CD1c-positive myeloid dendritic cell (primary cell): ENCODE measurements around the gene LRRC15.
A peak's percentile ranks its signal among the peaks of the same experiment; 100 is the strongest.

Experiments used
- DNase-seq: peaks from one replicate; pipeline ENCODE4 v3.0.0-alpha.2; 2016; ENCODE audit errors: extremely low spot score

The LRRC15 gene

GRCh38 chr3:194364652-194365434 is 4.7 kb downstream of the LRRC15 start:
- DNase-seq, result no peak

GRCh38 chr3:194364314-194364651 is 5.3 kb downstream of the LRRC15 start:
- no peak for DNase-seq

- no peak for DNase-seq
These were observed 9.0 kb downstream of the LRRC15 start for GRCh38 chr3:194360568-194360967.

- DNase-seq, result no peak
These were observed 11.9 kb downstream of the LRRC15 start for GRCh38 chr3:194357681-194358080.

GRCh38 chr3:194355379-194355778 is 14.2 kb downstream of the LRRC15 start:
- no peak for DNase-seq

- no peak for DNase-seq
These were observed 15.2 kb downstream of the LRRC15 start for GRCh38 chr3:194354315-194354714.

- no peak for DNase-seq
These were observed 16.8 kb downstream of the LRRC15 start for GRCh38 chr3:194352667-194353246.

GRCh38 chr3:194351952-194352536 is 17.5 kb downstream of the LRRC15 start:
- no peak for DNase-seq

- DNase-seq, result no peak
These were observed 18.4 kb downstream of the LRRC15 start, which contains the start of gene CPN2 for GRCh38 chr3:194351080-194351672. Gene CPN2 (minus strand): TSS chr3:194351328. CDS start chr3:194342702, 8,626 bp downstream.

GRCh38 chr3:194350726-194351071 is 18.8 kb downstream of the LRRC15 start:
- no peak for DNase-seq

- no peak for DNase-seq
These were observed 21.2 kb downstream of the LRRC15 start for GRCh38 chr3:194348354-194348753.

GRCh38 chr3:194346621-194347020 is 22.9 kb downstream of the LRRC15 start:
- DNase-seq, result no peak

GRCh38 chr3:194346035-194346434 is 23.5 kb downstream of the LRRC15 start:
- no peak for DNase-seq

GRCh38 chr3:194344012-194344411 is 25.5 kb downstream of the LRRC15 start:
- DNase-seq, result peak; percentile 67

GRCh38 chr3:194343561-194343893 is 26.0 kb downstream of the LRRC15 start:
- DNase-seq, result no peak

- DNase-seq, result no peak
These were observed 26.5 kb downstream of the LRRC15 start for GRCh38 chr3:194342861-194343560.

GRCh38 chr3:194340757-194341400 is 28.7 kb downstream of the LRRC15 start:
- no peak for DNase-seq

GRCh38 chr3:194339840-194340239 is 29.7 kb downstream of the LRRC15 start:
- no peak for DNase-seq

GRCh38 chr3:194339356-194339755 is 30.2 kb downstream of the LRRC15 start:
- DNase-seq, result no peak

- no peak for DNase-seq
These were observed 31.4 kb downstream of the LRRC15 start for GRCh38 chr3:194337965-194338753.
